ENCODE results near the gene TTC7B.

TTC7B gene

DNA sequence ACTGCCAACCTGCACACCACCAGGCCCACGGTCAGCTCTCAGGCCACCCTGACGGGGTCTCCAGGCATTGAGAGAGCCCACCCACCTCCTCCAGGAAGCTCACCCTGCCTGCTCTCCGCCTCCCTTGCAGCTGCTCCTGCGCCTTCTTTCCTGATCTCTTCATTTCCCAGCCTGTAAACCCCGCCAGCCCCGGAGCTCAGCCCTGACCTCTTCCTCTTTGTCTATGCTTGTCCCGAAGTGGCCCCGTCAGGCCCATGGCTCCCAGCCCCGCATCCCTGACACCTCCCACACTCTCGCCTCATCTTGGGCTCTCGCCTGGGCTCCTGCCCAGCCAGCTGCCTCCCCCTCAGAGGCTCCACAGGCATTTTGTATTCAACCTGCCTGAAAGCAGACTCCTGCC is 280.1 kb downstream of the TTC7B start:
- TF ChIP-seq, protein P1, sequence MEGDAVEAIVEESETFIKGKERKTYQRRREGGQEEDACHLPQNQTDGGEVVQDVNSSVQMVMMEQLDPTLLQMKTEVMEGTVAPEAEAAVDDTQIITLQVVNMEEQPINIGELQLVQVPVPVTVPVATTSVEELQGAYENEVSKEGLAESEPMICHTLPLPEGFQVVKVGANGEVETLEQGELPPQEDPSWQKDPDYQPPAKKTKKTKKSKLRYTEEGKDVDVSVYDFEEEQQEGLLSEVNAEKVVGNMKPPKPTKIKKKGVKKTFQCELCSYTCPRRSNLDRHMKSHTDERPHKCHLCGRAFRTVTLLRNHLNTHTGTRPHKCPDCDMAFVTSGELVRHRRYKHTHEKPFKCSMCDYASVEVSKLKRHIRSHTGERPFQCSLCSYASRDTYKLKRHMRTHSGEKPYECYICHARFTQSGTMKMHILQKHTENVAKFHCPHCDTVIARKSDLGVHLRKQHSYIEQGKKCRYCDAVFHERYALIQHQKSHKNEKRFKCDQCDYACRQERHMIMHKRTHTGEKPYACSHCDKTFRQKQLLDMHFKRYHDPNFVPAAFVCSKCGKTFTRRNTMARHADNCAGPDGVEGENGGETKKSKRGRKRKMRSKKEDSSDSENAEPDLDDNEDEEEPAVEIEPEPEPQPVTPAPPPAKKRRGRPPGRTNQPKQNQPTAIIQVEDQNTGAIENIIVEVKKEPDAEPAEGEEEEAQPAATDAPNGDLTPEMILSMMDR (IDR thresholded peaks at IDR 0.05; ENCODE audit: low read depth, low read length): no peak
- Histone ChIP-seq H3K36me3 (no peaks in the 10 kb centered on the region), H3K4me3 (ENCODE audit: low read depth, low read length) (no peak overlapping the region), H3K27me3 (no peaks in the 10 kb centered on the region), H3K4me1 (no peaks in the 10 kb centered on the region), H3K9me3 (no peaks in the 10 kb centered on the region)
- DNase-seq: no peak

GRCh38 chr14:90535556-90536090 is 280.6 kb downstream of the TTC7B start:
- H3K4me3 ChIP-seq (ENCODE audit: low read depth, low read length): no peak overlapping the region
- DNase-seq: no peak
- H3K4me1 ChIP-seq: no peaks in the 10 kb centered on the region
- H3K27me3 ChIP-seq: no peaks in the 10 kb centered on the region
- no peaks in the 10 kb centered on the region for H3K36me3 ChIP-seq
- no peaks in the 10 kb centered on the region for H3K9me3 ChIP-seq
- TF ChIP-seq, protein P1 (IDR thresholded peaks at IDR 0.05; ENCODE audit: low read depth, low read length): no peak

- no peaks in the 10 kb centered on the region for H3K36me3 ChIP-seq
- no peak for DNase-seq
- TF ChIP-seq, protein P1 (IDR thresholded peaks at IDR 0.05; ENCODE audit: low read depth, low read length): no peak
- no peak overlapping the region for H3K4me3 ChIP-seq (ENCODE audit: low read depth, low read length)
- H3K27me3 ChIP-seq: no peaks in the 10 kb centered on the region
- H3K4me1 ChIP-seq: no peaks in the 10 kb centered on the region
- no peaks in the 10 kb centered on the region; the same call in 1 of the 2 replicates for H3K9me3 ChIP-seq
These were observed 281.2 kb downstream of the TTC7B start for GRCh38 chr14:90534838-90535555.

- no peaks in the 10 kb centered on the region; the same call in 1 of the 2 replicates for H3K9me3 ChIP-seq
- no peak for DNase-seq
- no peaks in the 10 kb centered on the region for H3K36me3 ChIP-seq
- H3K4me1 ChIP-seq: no peaks in the 10 kb centered on the region
- TF ChIP-seq, protein P1 (IDR thresholded peaks at IDR 0.05; ENCODE audit: low read depth, low read length): no peak
- H3K27me3 ChIP-seq: no peaks in the 10 kb centered on the region
- H3K4me3 ChIP-seq (ENCODE audit: low read depth, low read length): no peak overlapping the region
These were observed 282.0 kb downstream of the TTC7B start for GRCh38 chr14:90534091-90534837.

DNA sequence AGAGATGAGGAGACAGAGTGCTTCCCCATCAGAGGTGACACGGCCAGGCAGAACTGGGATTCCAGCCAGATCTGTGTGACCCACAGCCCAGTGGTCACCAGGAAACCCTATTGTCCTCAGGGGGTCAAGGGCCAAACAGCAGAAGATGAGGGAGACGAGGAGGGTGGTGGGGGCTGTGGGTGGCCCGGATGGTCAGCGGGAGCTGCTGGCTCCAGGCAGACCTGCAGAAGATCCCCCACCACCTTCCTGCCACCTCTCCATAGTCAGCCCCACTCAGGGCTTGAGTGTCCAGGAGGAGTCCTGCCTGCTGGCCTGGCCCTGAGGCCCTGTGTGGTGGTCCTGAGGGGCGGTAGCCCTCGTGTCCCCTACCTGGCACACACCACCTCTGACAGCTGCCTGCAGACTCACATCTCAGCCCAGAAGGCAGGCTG is 282.6 kb downstream of the TTC7B start:
- no peaks in the 10 kb centered on the region for H3K4me1 ChIP-seq
- TF ChIP-seq, protein P1 (IDR thresholded peaks at IDR 0.05; ENCODE audit: low read depth, low read length): no peak
- H3K36me3 ChIP-seq: no peaks in the 10 kb centered on the region
- no peak for DNase-seq
- no peak overlapping the region for H3K4me3 ChIP-seq (ENCODE audit: low read depth, low read length)
- H3K27me3 ChIP-seq: no peaks in the 10 kb centered on the region
- no peaks in the 10 kb centered on the region; the same call in 1 of the 2 replicates for H3K9me3 ChIP-seq

Data from BE2C (cell line).